Peyer's patch (tissue), 4 donors: ENCODE measurements around the gene EYA2.

ENCODE experiments used
- POLR2A ChIP-seq, 2 donors: fragments of 450-650 bp; IDR thresholded peaks; one replicate each; pipeline ENCODE4 v1.5.1; 2017; ENCODE audit warnings: antibody characterized with exemption in 2 of 2, mild to moderate bottlenecking in 2 of 2, moderate library complexity in 2 of 2
- TF ChIP-seq, protein P1 (sequence below), 6 experiments: fragments of 450-650 bp in 4 of 6; fragments of 200-600 bp in 2 of 6; sonication (generic) in 1 of 6; IDR thresholded peaks; one replicate each; pipeline ENCODE4 v1.5.1; 2017 to 2019; ENCODE audit warnings: antibody characterized with exemption in 6 of 6, mild to moderate bottlenecking in 3 of 6, moderate library complexity in 1 of 6

- TF ChIP-seq, protein P1, sequence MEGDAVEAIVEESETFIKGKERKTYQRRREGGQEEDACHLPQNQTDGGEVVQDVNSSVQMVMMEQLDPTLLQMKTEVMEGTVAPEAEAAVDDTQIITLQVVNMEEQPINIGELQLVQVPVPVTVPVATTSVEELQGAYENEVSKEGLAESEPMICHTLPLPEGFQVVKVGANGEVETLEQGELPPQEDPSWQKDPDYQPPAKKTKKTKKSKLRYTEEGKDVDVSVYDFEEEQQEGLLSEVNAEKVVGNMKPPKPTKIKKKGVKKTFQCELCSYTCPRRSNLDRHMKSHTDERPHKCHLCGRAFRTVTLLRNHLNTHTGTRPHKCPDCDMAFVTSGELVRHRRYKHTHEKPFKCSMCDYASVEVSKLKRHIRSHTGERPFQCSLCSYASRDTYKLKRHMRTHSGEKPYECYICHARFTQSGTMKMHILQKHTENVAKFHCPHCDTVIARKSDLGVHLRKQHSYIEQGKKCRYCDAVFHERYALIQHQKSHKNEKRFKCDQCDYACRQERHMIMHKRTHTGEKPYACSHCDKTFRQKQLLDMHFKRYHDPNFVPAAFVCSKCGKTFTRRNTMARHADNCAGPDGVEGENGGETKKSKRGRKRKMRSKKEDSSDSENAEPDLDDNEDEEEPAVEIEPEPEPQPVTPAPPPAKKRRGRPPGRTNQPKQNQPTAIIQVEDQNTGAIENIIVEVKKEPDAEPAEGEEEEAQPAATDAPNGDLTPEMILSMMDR (IDR thresholded peaks at IDR 0.05) = no peak
- no peak for TF ChIP-seq POLR2A (IDR thresholded peaks at IDR 0.05)
Measured at GRCh38 chr20:47054506-47054905, 159.9 kb downstream of the EYA2 start.
